Inflammatory macrophage treated with lipopolysaccharide for 1 hour (primary cell): Measurements from ENCODE around the gene MSI2.
A peak's percentile ranks its signal among the peaks of the same experiment; 100 is the strongest.

Experiments used
- DNase-seq, 2 donors: peaks; one replicate each; pipeline ENCODE4 v3.0.0-alpha.2; 2020 to 2022

MSI2 gene

GRCh38 chr17:57550016-57550415, 293.7 kb downstream of the MSI2 start:
- DNase-seq = no peak

DNA sequence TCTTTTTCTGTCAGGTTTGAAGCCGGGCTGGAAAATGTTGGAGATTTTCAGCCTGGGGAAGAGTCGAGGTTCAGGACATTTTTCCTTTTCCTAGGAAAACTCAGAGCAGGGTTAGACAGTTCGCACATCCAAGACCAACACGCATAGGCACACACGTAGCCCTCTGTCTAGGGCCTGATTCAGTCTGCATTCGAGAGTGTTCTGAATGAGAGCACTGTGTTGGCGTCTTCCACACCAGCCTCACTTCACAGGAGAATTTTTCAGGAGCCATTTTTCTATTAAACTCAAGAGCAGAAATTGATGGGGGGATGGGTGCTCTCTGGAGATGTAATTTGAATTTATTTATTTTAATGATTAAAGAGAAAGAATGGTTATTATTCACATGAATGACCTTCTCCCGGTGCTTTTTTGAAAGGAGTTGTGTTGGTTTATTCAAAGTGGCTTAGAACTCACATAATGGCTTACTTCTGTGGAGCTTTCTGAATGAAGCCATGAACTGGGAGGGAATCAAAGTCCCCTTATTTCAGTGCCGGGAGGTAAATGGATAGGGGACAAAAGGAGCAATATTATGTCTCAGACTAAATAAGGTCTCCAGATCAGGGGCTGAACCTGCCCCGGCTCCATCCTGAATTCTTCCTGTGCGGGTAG, 294.5 kb downstream of the MSI2 start:
- DNase-seq = no peak

DNA sequence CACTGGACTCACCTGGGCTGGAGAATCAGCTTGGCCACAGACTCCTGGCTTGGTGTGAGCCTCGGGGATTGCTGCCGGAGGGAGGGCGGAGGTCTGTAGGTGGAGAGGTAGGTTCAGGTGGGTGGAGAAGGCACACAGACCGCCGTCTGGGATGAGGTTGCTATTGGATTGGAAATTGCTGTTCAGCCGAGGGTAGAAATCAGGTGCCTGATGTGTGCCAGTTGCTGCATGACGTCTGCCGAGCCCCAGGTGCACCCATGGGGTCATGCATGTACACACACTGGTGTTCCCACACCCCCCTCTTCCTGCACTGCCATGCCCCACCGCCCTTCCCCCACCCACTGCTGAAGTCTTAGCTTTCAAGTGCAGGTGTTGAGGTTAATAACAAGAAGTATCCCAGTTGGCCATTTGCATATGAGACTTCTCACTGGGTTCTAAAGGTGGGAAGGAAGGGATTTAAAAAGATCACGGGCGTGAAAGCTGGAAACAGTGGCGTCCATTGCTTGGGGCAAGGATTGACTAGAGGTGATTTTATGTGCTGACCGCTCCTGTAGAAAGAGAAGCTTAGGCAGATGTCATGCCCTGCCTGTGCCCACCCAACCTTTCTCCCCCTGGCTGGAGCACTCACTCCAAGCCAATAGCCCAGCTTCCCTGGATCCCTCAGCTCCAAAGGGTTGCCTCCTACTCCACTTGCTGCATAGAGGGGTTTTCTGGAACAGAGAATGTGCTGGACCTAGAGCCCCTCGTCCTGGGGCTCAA, 295.2 kb downstream of the MSI2 start:
- DNase-seq = no peak

GRCh38 chr17:57552114-57552624, 295.8 kb downstream of the MSI2 start:
- no peak for DNase-seq

DNA sequence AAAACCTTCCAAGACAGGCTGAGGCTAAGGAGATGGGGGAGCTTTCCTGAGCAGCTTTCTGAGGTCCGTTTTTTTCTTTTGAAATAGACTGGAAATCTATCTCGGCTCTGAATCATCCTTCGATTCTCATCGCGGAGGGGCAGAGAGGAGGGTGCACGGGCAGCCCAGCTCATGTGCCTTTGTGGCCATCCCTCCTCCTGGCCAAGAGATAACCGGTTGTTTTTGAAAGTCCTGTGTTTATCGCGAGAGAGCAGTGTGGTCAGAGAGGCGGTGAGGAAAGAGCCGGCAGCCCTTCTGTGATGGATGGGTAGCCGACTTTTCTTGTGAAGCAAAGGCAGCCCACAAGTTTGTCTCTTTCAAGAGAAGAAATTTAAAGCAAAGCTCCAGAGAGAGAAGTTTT, 297.2 kb downstream of the MSI2 start:
- no peak for DNase-seq

- DNase-seq = no peak
Observed at GRCh38 chr17:57553991-57554825, 297.9 kb downstream of the MSI2 start.

- DNase-seq = no peak
Observed at GRCh38 chr17:57554826-57555635, 298.7 kb downstream of the MSI2 start.

- DNase-seq = no peak
Observed at GRCh38 chr17:57555636-57556175, 299.4 kb downstream of the MSI2 start.

- no peak for DNase-seq
Observed at GRCh38 chr17:57556320-57556719, 300.0 kb downstream of the MSI2 start.

- DNase-seq = no peak
Observed at GRCh38 chr17:57556977-57557376, 300.7 kb downstream of the MSI2 start.

- no peak for DNase-seq
Observed at GRCh38 chr17:57557416-57557815, 301.1 kb downstream of the MSI2 start.

- no peak for DNase-seq
Observed at GRCh38 chr17:57557834-57558681, 301.7 kb downstream of the MSI2 start.

DNA sequence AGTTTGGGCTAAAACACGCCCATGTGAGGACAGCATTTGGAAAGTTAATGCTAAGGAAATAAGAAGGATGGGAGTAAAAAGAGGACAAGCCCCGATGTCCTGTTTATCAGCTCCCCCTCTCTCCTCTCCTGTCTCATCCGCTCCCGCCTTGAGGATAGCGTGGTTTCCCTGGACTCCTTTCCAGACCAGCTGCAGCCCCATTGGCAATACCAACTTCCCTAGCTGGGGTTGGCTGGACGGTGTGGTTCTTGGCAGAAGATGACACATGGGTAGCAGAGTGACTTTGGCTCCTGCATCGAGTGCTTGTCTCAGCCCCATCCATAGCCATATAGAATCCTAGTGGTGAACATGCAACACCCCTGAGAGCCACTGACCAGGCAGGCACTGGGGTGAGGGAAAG, 302.9 kb downstream of the MSI2 start:
- DNase-seq = no peak

- DNase-seq = no peak
Observed at GRCh38 chr17:57559634-57560318, 303.5 kb downstream of the MSI2 start.

DNA sequence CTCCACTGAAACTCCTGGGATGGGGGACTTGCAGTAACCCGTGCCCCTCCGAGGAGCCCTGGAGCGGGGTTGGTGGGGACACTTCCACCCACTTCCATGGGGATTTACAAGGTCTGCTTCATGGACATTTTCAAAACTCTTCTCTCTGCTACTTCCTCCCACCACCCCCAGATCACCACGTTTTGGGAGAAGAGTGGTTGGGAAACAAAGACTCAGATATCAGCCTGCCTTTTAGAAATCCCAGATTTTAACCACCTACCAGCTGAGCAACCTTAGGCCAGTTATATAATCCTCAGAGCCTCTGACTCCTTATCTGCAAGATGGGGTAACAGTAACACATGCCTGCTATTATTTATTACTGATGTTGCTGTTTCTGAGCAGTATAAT, 304.0 kb downstream of the MSI2 start:
- DNase-seq = peak; percentile 25 to 78

DNA sequence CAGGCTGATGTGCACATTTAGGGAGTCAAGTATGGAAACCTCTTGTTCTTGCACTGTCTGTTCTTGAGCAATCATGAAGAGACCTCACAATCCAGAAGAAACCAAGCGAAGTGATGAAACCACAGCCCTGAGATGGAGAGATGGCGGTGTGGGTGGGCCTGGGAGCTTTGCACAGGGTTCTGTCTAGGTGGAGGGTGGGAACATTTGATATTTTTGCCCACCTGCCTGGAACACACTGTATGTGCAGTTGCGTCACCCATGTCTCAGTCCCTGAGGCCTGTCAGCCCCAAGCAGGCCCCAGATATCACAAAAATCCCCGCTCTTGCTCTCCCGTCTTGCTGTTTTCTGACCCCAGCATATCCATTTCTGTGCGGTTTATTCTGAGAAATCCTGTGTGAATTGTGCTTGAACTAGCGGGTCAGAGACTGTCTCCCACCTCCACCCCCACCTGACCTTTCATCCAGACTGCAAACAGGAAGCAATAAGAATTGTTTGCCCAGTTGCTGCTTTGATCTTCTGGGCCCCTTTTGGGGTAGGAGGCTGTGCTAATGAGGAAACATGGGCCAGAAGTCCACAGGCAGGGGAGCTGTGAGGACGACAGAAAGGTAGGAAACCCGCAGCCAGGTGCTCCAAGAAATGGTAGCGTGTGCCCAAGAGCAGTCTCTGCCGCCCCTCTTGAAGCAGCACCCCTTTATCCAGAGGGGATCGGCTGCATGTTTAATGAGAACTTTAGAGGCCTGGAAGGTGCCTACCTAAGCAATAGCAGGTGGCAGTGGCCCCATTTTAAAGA, 304.9 kb downstream of the MSI2 start:
- DNase-seq = peak in 1 of 2 donors; percentile 31

- DNase-seq = no peak
Observed at GRCh38 chr17:57562184-57562698, 305.9 kb downstream of the MSI2 start.

GRCh38 chr17:57563958-57564357, 307.6 kb downstream of the MSI2 start:
- DNase-seq = no peak

GRCh38 chr17:57565176-57565575, 308.9 kb downstream of the MSI2 start:
- no peak for DNase-seq

DNA sequence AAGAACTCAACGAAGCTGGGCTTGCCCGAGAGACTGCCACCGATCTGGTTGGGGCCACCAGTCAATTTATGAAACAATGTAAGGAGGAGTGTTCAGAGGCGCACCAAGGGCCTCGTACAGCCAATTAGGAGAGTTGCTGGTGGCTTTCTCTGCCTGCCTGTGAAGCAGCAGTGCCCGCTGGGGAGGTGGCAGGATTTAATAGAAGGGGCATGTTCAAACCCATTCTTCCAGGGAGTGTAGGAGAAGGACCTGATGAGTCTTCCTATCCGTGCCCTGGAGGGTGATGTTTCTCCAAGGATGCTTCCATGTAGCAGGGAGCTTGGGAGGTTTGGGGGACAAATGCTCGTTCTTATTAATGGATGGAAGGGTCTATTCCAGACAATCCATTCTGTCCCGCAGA, 310.4 kb downstream of the MSI2 start:
- DNase-seq = no peak
